SJCRH30 (cell line): ENCODE results near the gene FRS3. TPM values are rescaled to one million over a fixed set of nuclear protein-coding genes. Genes with fewer than 3 reads are reported as not detected.
"Not testable (repeated sequence)": the region's sequence is repeated elsewhere in the genome, so short reads cannot be mapped to it uniquely, and the experiment has no call there.

Experiments used
- DNase-seq, 2 experiments: peaks; one replicate each; pipeline ENCODE4 v3.0.0-alpha.2; 2015 to 2020
- H3K27ac ChIP-seq: fragments of 250-450 bp; sonication (Bioruptor Pico); 2 replicates; pipeline ENCODE4 v1.5.1; 2020; ENCODE audit warnings: mild to moderate bottlenecking, moderate library complexity
- H3K27me3 ChIP-seq: fragments of 250-450 bp; sonication (Bioruptor Pico); 2 replicates; pipeline ENCODE4 v1.5.1; 2020; ENCODE audit warnings: mild to moderate bottlenecking, moderate library complexity
- H3K36me3 ChIP-seq: fragments of 250-450 bp; sonication (Bioruptor Pico); 2 replicates; pipeline ENCODE4 v1.5.1; 2020; ENCODE audit warnings: mild to moderate bottlenecking, moderate library complexity
- H3K4me1 ChIP-seq: fragments of 250-450 bp; sonication (Bioruptor Pico); 2 replicates; pipeline ENCODE4 v1.5.1; 2020; ENCODE audit warnings: mild to moderate bottlenecking, moderate library complexity
- H3K4me3 ChIP-seq: fragments of 250-450 bp; sonication (Bioruptor Pico); 2 replicates; pipeline ENCODE4 v1.5.1; 2020; ENCODE audit warnings: mild to moderate bottlenecking, moderate library complexity
- H3K9me3 ChIP-seq: fragments of 250-450 bp; sonication (Bioruptor Pico); replicated peaks from 2 replicates; pipeline ENCODE4 v1.5.1; 2020; ENCODE audit warnings: mild to moderate bottlenecking, moderate library complexity
- total RNA-seq: library from RNA; depleted of rRNA; stranded (reverse); fragments of >200 nt; shearing (Covaris generic); gene quantifications from 2 replicates; pipeline ENCODE4 v1.2.3, GENCODE V29; 2014; rRNA removed

Gene FRS3
- 2.6 TPM in 2 replicates for total RNA-seq

GRCh38 chr6:41779788-41780550, at the start of gene FRS3:
FRS3 (minus strand) TSS chr6:41779900; CDS start chr6:41776987, 2,913 bp downstream.
- Histone ChIP-seq H3K4me1 (peaks cover 5% of the 10 kb centered on the region; the same call in 1 of the 2 replicates), H3K36me3 (no peaks in the 10 kb centered on the region), H3K4me3 (peak within 1 kb of the TSS; percentile 64), H3K9me3 (no peaks in the 10 kb centered on the region), H3K27ac (no peak within 1 kb of the TSS), H3K27me3 (no peaks in the 10 kb centered on the region)
- DNase-seq: peak; percentile 94 to 95

DNA sequence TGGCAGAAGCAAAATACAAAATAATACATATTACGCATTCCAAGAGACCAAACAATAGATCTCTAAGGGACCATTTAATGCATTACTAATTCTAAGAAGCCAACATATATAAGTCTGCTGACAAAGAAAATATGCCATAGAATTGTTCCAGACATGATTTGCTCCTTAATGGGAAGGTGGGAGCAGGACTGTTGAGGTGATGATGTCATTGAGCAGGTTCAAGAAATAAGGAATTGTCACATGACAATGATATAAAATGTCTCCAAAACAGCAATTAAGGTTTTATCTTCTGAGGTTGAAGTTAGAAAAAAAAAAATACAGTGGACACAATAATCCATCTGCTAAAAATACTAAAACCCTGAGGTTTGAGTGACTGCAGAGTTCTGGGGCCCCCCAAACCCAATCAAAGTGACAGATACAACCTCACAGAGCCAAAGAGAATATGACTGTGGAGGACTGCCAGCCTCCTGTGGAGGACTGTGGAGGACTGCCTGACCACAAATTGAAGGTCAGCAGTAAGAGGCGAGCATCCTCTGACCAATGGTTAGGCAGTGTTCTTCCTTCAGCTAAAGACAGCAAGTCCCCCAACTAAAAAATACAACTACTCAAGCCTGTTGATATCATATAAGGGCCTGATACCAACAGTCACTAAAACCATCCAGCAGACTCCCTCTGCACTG, 46.8 kb upstream of the FRS3 start:
- no peak overlapping the region for H3K4me3 ChIP-seq
- no peaks in the 10 kb centered on the region for H3K9me3 ChIP-seq
- no peaks in the 10 kb centered on the region for H3K36me3 ChIP-seq
- no peak overlapping the region for H3K27ac ChIP-seq
- no peaks in the 10 kb centered on the region for H3K27me3 ChIP-seq
- no peak for DNase-seq
- no peaks in the 10 kb centered on the region for H3K4me1 ChIP-seq

- no peaks in the 10 kb centered on the region for H3K9me3 ChIP-seq
- H3K4me1 ChIP-seq: no peaks in the 10 kb centered on the region
- no peak for DNase-seq
- no peaks in the 10 kb centered on the region for H3K36me3 ChIP-seq
- H3K27me3 ChIP-seq: no peaks in the 10 kb centered on the region
- no peak overlapping the region for H3K27ac ChIP-seq
- no peak overlapping the region for H3K4me3 ChIP-seq
These were observed 45.2 kb upstream of the FRS3 start for GRCh38 chr6:41824571-41825569.

DNA sequence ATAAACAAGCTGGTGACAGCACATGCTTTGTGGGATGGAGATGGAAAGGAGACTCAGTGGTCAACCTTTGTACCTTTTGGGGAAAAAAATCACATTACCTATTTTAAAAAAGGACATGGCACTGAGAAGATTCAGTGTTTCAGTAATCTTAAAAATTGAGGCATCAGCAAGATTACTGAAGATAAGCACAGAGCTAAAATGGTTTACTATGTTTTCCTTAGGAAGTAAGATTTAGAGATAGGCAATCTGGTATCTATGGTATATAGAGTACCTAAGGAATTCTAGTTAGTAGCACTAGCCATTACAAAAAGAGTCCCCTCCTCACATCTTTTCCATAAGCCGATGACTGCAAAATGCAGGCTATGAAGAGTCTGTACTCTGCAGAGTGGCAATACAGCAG, 43.5 kb upstream of the FRS3 start:
- H3K4me3 ChIP-seq: no peak overlapping the region
- DNase-seq: no peak

DNA sequence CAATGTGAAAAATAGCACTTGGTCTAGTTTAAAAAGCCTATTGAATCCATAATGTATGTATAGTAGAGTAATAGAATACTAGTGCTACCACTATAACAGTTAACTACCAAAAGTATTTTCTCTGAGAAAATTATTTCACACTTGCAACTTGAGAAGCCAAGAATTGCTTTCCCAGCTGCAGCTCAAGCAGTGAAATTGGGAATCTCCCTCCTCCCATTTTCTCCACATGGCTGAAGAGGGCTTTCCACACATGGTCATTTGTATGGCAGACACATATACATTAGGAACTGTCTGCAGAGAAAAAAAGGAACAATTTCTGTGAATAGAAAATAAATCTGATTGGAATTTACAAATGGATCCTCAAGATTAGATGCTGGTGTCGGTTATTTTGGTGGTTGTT, 42.3 kb upstream of the FRS3 start:
- H3K4me1 ChIP-seq: no peaks in the 10 kb centered on the region
- H3K27me3 ChIP-seq: no peaks in the 10 kb centered on the region
- H3K4me3 ChIP-seq: no peak overlapping the region
- no peak overlapping the region for H3K27ac ChIP-seq
- no peak for DNase-seq
- no peaks in the 10 kb centered on the region for H3K9me3 ChIP-seq
- no peaks in the 10 kb centered on the region for H3K36me3 ChIP-seq

More for the DNA sequence above, 43.5 kb upstream of the FRS3 start:
- Histone ChIP-seq H3K4me1 (no peaks in the 10 kb centered on the region), H3K36me3 (no peaks in the 10 kb centered on the region), H3K9me3 (no peaks in the 10 kb centered on the region), H3K27ac (no peak overlapping the region), H3K27me3 (no peaks in the 10 kb centered on the region)

- Histone ChIP-seq H3K36me3 (no peaks in the 10 kb centered on the region), H3K27me3 (no peaks in the 10 kb centered on the region), H3K4me3 (no peak overlapping the region), H3K9me3 (no peaks in the 10 kb centered on the region), H3K27ac (no peak overlapping the region), H3K4me1 (no peaks in the 10 kb centered on the region)
- no peak for DNase-seq
These were observed 41.6 kb upstream of the FRS3 start for GRCh38 chr6:41821266-41821665.

- H3K4me1 ChIP-seq: no peaks in the 10 kb centered on the region
- H3K4me3 ChIP-seq: no peak overlapping the region
- no peak for DNase-seq
- no peaks in the 10 kb centered on the region for H3K27me3 ChIP-seq
- H3K9me3 ChIP-seq: no peaks in the 10 kb centered on the region
- no peak overlapping the region for H3K27ac ChIP-seq
- H3K36me3 ChIP-seq: no peaks in the 10 kb centered on the region
These were observed 38.8 kb upstream of the FRS3 start for GRCh38 chr6:41818271-41819054.

- Histone ChIP-seq H3K36me3 (no peaks in the 10 kb centered on the region), H3K4me1 (no peaks in the 10 kb centered on the region), H3K9me3 (no peaks in the 10 kb centered on the region), H3K27ac (no peak overlapping the region; the same call in 1 of the 2 replicates), H3K27me3 (no peaks in the 10 kb centered on the region), H3K4me3 (no peak overlapping the region)
- DNase-seq: no peak
These were observed 35.9 kb upstream of the FRS3 start for GRCh38 chr6:41815587-41815986.

DNA sequence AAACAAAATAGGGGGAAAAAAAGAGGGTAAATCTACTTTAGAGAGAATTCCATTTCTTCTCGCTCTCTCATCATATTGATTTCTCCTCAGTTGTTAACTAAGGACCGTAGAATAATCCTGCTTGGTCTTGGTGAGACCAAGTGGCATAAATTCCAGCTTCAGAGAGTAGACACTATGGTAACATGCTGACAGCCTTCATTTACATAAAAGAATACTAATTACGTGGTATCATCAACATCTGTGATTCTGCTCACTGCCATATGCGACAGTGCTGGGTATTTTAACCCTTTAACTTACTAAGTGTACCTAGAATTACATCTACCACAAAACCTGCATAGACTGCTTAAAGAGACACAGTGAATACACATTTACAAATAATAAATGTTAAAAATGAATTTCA, 34.9 kb upstream of the FRS3 start:
- Histone ChIP-seq H3K36me3 (no peaks in the 10 kb centered on the region), H3K9me3 (no peaks in the 10 kb centered on the region), H3K27ac (no peak overlapping the region), H3K27me3 (no peaks in the 10 kb centered on the region), H3K4me3 (no peak overlapping the region), H3K4me1 (no peaks in the 10 kb centered on the region)
- DNase-seq: no peak

DNA sequence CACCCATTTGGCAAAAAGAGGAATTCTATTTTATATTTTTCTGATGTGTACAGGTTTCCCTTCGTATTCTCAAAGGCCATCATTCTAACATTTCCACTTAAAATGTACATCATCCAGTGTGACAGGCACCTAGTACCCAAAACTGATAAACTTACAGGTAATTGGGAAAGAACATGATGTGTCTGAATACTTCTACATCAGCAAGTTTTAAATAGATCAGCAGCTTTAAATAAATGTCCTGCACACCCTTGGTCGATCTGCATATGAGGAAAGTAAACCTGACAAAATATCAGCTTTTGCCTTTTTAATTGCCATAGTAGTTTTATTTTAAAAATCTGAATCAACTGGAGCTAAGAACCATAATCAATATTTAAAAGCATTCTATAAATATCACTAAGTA, 34.3 kb upstream of the FRS3 start:
- H3K27ac ChIP-seq: no peak overlapping the region
- H3K4me1 ChIP-seq: no peaks in the 10 kb centered on the region
- H3K4me3 ChIP-seq: no peak overlapping the region
- no peaks in the 10 kb centered on the region for H3K9me3 ChIP-seq
- no peaks in the 10 kb centered on the region for H3K27me3 ChIP-seq
- no peaks in the 10 kb centered on the region for H3K36me3 ChIP-seq
- DNase-seq: no peak

- no peaks in the 10 kb centered on the region for H3K9me3 ChIP-seq
- H3K27ac ChIP-seq: no peak overlapping the region
- H3K27me3 ChIP-seq: no peaks in the 10 kb centered on the region
- DNase-seq: no peak
- no peaks in the 10 kb centered on the region for H3K4me1 ChIP-seq
- H3K4me3 ChIP-seq: no peak overlapping the region
- no peaks in the 10 kb centered on the region for H3K36me3 ChIP-seq
These were observed 33.8 kb upstream of the FRS3 start for GRCh38 chr6:41813469-41813868.

- DNase-seq, H3K4me1 ChIP-seq: not testable (repeated sequence)
These were observed 32.2 kb upstream of the FRS3 start for GRCh38 chr6:41811946-41812345.

DNA sequence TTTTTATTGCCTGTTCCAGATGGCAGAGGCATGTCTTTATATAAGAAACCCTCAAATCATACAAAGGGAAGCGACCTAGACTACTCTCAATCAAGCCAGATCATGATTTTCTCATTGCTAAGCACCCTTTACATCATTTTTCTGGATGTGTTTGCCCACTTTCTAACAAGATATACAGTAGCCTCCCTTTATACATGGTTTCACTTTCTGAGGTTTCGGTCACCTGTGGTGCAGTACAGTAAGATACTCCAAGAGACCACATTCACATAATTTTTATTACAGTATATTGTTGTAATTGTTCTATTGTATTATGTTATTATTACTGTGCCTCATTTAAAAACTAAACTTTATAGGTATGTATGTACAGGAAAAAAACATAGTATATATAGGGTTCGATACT, 31.4 kb upstream of the FRS3 start:
- no peak overlapping the region for H3K4me3 ChIP-seq
- H3K27ac ChIP-seq: no peak overlapping the region
- H3K9me3 ChIP-seq: no peaks in the 10 kb centered on the region
- no peaks in the 10 kb centered on the region for H3K36me3 ChIP-seq
- DNase-seq: no peak
- H3K4me1 ChIP-seq: no peaks in the 10 kb centered on the region
- no peaks in the 10 kb centered on the region for H3K27me3 ChIP-seq

More at GRCh38 chr6:41811946-41812345, 32.2 kb upstream of the FRS3 start:
- H3K27ac ChIP-seq, H3K4me3 ChIP-seq, H3K36me3 ChIP-seq, H3K9me3 ChIP-seq, H3K27me3 ChIP-seq: not testable (repeated sequence)
